HG02798 (cell line): ENCODE data around the gene SGPP2.
"Not testable (repeated sequence)": the region's sequence is repeated elsewhere in the genome, so short reads cannot be mapped to it uniquely, and the experiment has no call there.

Source experiments
- ATAC-seq: cut with Tn5 transposase; IDR thresholded peaks from one replicate; pipeline ENCODE4 v1.9.1; 2021; ENCODE audit warnings: mild to moderate bottlenecking; ENCODE audit not compliant: unreplicated experiment, poor library complexity

Gene SGPP2

DNA sequence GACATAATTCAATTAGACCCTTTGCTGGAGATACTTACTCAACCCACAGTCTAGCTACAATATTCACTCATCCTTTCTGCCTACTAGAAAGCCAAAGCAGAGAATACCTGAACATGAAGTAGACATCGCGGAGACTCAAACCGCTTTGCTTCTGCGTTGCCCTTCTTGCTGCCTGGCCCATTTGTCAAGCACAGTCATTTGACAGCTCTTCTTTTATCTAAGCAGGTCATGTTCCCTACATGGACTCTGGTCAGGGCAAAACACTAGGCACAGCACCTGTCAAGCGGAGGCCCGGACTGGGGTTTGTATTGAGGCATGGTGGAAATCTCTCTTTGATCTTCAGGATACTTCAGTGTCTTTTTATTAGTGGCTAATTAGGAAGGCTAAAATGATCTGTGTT, 141.9 kb downstream of the SGPP2 start:
- no peak for ATAC-seq

GRCh38 chr2:222568865-222569264, 144.5 kb downstream of the SGPP2 start:
- ATAC-seq: no peak

DNA sequence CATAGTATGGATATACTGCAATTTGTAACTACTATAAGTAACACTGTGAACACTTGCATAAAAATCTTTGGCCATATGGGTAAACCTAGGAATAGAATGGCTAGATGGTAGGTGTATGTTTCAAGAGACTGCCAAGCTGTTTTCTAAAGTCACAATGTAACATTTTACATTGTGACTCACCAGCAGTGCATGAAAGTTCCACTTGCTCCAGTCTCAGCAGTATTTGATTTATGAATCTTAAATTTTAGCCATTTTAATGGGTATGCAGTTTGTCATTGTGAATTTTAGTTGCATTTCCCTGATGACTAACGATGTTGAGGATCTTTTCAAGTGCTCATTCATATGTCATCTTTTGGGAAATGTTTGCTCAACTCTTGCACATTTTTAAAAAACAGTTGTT, 145.5 kb downstream of the SGPP2 start:
- ATAC-seq: no peak

GRCh38 chr2:222572264-222572721, 147.9 kb downstream of the SGPP2 start:
- ATAC-seq: no peak

GRCh38 chr2:222572751-222573174, 148.4 kb downstream of the SGPP2 start:
- ATAC-seq: no peak

DNA sequence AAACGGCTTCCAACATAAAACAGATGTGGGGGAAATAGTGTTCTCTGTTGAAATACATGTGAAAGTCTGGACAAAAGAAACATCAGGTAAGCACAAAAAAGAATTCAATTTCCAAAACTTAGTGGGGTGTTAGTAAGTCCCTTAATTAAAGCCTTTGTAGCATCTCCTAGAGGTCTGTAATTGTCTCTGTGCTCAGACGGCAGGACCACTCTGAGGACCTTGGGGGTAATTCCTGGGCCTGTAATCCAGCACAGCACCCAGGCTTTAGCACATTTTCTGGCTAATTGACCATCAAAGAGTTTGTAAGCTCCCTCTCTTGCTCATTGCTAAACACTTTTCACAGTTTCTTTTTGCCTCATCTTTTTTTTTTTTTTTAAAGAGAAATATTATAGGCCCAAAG, 151.3 kb downstream of the SGPP2 start:
- no peak for ATAC-seq

- no peak for ATAC-seq
These were observed 152.1 kb downstream of the SGPP2 start for GRCh38 chr2:222576171-222577081.

DNA sequence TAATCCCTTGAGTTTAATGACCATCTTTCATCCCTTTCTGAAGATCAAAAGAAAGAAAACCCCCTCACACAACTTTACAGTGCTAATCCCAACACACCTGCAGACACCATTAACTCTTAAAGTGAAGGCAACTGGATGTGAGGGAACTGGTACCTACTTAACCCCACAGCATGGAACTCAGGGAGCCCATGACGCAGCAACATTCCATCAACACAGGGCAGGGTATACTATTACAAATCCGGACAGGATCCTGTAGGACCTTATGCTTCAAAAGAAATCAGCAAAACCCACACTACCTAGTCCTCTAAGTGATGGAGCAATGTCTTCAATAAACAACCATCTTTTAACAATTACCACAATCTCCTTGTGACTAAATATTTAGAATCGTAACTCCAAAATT, 153.0 kb downstream of the SGPP2 start:
- no peak for ATAC-seq

DNA sequence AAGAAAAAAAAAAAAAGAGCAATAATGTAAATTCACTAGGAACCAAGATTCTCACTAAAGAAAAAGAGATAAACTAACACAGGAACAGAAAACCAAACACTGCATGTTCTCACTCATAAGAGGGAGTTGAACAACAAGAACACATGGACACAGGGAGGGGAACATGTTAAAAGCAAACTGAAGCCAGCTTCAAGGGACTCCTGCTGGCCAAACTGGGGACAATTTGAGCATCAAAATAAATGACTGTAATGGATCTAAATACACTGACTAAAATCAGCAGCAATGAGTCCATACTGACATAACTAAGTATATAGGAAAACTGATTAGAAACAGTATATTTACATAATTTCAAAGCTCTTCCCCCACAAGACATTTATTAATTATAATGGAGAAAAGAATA, 158.6 kb downstream of the SGPP2 start:
- ATAC-seq: no peak

DNA sequence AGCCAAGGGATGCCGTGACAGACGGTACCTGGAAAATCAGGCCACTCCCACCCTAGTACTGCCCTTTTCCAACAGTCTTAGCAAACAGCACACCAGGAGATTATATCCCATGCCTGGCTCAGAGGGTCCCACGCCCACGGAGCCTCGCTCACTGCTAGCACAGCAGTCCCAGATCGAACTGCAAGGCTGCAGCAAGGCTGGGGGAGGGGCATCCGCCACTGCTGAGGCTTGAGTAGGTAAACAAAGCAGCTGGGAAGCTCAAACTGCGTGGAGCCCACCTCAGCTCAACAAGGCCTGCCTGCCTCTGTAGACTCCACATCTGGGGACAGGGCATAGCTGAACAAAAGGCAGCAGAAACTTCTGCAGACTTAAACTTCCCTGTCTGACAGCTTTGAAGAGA, 160.2 kb downstream of the SGPP2 start:
- ATAC-seq: not testable (repeated sequence)

- no peak for ATAC-seq
These were observed 167.3 kb downstream of the SGPP2 start for GRCh38 chr2:222591661-222592060.

GRCh38 chr2:222592176-222592575, 167.8 kb downstream of the SGPP2 start:
- ATAC-seq: no peak

GRCh38 chr2:222594679-222595078, 170.3 kb downstream of the SGPP2 start:
- ATAC-seq: no peak

DNA sequence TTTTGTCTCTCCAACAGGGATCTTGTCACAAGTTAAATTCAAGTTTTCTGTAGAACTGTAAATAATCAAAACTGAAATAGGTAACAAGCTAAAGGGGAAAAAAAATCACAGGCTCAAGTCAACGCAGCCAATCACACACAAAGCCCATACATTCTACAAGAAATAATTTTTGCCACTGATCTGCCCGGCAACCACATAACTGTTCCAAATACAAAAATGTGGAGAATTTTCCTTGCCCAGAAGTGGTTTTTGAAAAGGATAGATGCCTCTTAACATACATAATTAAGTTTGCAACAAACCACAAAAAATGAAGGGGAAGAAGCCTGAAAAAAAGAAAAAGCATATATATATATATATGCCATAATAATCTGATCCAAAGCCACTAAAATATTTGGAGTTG, 171.2 kb downstream of the SGPP2 start:
- no peak for ATAC-seq

GRCh38 chr2:222598611-222599010, 174.3 kb downstream of the SGPP2 start:
- no peak for ATAC-seq

DNA sequence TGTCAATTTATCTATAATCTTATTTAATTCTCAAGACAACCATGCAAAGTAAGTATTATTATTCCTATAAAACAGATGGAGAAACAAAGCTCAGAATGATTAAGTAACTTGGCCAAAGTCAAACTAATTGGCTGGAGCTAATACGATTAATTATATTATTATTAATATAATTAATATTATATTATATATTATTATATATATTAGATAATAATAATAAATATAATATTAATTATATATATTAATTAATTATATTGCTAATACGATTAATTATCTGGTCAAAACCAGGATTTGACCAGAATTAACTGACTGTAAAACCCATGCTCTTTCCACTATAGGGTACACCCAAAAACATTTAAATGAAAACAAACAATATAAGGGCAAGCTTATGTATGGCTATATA, 179.2 kb downstream of the SGPP2 start:
- no peak for ATAC-seq

- no peak for ATAC-seq
These were observed 180.6 kb downstream of the SGPP2 start for GRCh38 chr2:222604749-222605515.

DNA sequence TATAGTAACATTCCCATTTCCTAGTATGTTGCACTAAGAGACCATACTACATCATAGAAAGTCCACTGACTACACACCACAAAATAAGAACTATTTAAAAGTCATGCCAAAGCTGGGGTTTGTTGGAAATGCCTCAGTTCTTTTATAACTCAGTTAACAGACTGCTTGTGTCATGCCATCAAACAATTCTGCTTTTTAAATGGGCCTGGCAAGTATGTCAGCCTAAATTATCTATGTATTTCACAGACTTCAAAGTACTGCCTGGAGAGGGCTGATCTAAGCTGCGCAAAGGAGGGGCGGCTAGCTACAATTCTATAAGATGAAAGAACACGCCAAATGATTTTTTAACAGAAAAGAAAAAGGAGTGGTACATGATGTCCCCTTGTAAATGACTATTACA, 182.0 kb downstream of the SGPP2 start:
- ATAC-seq: no peak

- no peak for ATAC-seq
These were observed 183.7 kb downstream of the SGPP2 start for GRCh38 chr2:222608081-222608480.

DNA sequence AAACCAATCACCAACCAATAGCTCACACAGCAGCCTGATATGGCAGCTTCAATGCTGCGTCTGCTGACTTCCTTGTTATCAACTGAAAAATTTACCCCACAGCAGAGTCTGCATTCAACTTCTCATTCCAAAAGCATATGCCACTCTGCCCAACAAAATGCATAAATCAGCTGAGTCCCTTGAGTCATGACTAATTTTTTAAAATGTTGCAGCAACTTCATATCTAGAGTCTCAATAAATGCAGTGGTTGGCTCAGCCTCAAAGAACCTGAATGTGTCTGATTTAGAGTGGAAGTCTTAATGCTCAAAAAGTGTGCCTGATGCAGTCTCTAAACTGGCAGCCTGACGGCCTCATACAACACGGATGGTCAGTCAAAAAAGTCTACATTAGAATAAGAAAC, 185.0 kb downstream of the SGPP2 start:
- ATAC-seq: no peak
